Suppressor macrophage treated with lipopolysaccharide for 1 hour (primary cell): ENCODE measurements around the gene PARVB.
"Not testable (repeated sequence)": the region's sequence is repeated elsewhere in the genome, so short reads cannot be mapped to it uniquely, and the experiment has no call there.

ENCODE experiments used
- DNase-seq, 3 donors: peaks; one replicate each; pipeline ENCODE4 v3.0.0-alpha.2; 2020 to 2022

Gene PARVB

GRCh38 chr22:44089717-44090570, 65.8 kb downstream of the PARVB start:
- DNase-seq: no peak

- DNase-seq: no peak
These were observed 66.4 kb downstream of the PARVB start for GRCh38 chr22:44090571-44090905.

- DNase-seq: peak in 2 of 3 donors; percentile 11 to 16
These were observed 67.1 kb downstream of the PARVB start for GRCh38 chr22:44091021-44091721.

GRCh38 chr22:44091751-44092150, 67.6 kb downstream of the PARVB start:
- DNase-seq: no peak

GRCh38 chr22:44092636-44093220, 68.6 kb downstream of the PARVB start:
- no peak for DNase-seq

- no peak for DNase-seq
These were observed 69.7 kb downstream of the PARVB start for GRCh38 chr22:44093791-44094190.

GRCh38 chr22:44094751-44095302, 70.7 kb downstream of the PARVB start:
- no peak for DNase-seq

GRCh38 chr22:44096736-44097135, 72.6 kb downstream of the PARVB start:
- DNase-seq: no peak

GRCh38 chr22:44097263-44098020, 73.3 kb downstream of the PARVB start:
- DNase-seq: no peak

- DNase-seq: no peak
These were observed 74.1 kb downstream of the PARVB start for GRCh38 chr22:44098021-44098739.

GRCh38 chr22:44098966-44099530, 74.9 kb downstream of the PARVB start:
- no peak for DNase-seq

- no peak for DNase-seq
These were observed 75.6 kb downstream of the PARVB start for GRCh38 chr22:44099696-44100095.

- no peak for DNase-seq
These were observed 76.3 kb downstream of the PARVB start for GRCh38 chr22:44100411-44100810.

- no peak for DNase-seq
These were observed 78.0 kb downstream of the PARVB start for GRCh38 chr22:44102121-44102520.

- DNase-seq: no peak
These were observed 78.8 kb downstream of the PARVB start for GRCh38 chr22:44102856-44103255.

GRCh38 chr22:44103735-44104480, 79.8 kb downstream of the PARVB start:
- DNase-seq: no peak

- DNase-seq: no peak
These were observed 83.2 kb downstream of the PARVB start for GRCh38 chr22:44107340-44107739.

- no peak for DNase-seq
These were observed 84.0 kb downstream of the PARVB start for GRCh38 chr22:44108076-44108475.

- DNase-seq: no peak
These were observed 84.8 kb downstream of the PARVB start for GRCh38 chr22:44108806-44109385.

GRCh38 chr22:44109416-44109815, 85.3 kb downstream of the PARVB start:
- no peak for DNase-seq

GRCh38 chr22:44110656-44111055, 86.6 kb downstream of the PARVB start:
- not testable (repeated sequence) for DNase-seq
